ENCODE measurements around the gene MOB4.

Gene MOB4

DNA sequence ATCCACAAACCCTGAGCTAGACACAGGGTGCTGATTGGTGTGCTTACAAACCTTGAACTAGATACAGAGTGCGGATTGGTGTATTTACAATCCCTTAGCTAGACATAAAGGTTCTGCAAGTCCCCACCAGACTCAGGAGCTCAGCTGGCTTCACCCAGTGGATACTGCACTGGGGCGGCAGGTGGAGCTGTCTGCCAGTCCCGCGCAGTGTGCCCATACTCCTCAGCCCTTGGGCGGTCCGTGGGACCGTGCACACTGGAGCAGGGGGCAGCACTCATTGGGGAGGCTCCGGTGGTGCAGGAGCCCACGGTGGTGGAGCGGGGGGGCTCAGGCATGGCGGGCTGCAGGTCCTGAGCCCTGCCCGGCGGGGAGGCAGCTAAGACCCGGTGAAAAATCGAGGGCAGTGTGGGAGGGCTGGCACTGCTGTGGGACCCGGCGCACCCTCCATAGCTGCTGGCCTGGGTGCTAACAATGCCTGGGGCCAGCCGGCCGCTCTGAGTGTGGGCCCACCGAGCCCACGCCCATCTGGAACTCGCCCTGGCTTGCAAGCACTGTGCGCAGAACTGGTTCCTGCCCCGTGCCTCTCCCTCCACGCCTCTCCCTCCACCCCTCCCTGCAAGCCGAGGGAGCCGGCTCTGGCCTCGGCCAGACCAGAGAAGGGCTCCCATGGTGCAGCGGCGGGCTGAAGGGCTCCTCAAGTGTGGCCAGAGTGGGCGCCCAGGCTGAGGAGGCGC, 75.6 kb downstream of the MOB4 start:
- no peak for DNase-seq (ENCODE audit: low read depth, low spot score)

GRCh38 chr2:197596766-197597165, 80.9 kb downstream of the MOB4 start:
- no peak for DNase-seq (ENCODE audit: low read depth, low spot score)

- DNase-seq (ENCODE audit: low read depth, low spot score) = no peak
Observed at GRCh38 chr2:197597166-197597565, 81.3 kb downstream of the MOB4 start.

DNA sequence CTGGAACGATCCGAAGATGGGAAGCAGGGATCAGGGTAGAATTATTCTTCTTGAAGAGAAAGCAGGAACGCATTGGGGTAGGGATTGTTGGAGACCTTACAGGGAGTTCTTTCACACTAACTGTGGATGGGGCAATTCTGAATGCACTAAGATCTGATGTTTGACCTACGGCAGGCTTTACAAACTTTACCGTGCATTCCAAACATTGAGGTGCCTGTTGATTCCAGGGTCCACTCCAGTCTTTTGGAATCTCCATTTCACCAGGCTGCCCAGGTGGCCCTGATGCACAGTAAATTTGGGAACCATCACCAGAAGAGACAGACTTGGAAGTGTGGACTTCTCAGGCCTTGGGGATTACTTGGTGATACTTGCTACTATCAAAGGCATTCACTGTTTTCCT, 82.6 kb downstream of the MOB4 start:
- DNase-seq (ENCODE audit: low read depth, low spot score) = no peak

DNA sequence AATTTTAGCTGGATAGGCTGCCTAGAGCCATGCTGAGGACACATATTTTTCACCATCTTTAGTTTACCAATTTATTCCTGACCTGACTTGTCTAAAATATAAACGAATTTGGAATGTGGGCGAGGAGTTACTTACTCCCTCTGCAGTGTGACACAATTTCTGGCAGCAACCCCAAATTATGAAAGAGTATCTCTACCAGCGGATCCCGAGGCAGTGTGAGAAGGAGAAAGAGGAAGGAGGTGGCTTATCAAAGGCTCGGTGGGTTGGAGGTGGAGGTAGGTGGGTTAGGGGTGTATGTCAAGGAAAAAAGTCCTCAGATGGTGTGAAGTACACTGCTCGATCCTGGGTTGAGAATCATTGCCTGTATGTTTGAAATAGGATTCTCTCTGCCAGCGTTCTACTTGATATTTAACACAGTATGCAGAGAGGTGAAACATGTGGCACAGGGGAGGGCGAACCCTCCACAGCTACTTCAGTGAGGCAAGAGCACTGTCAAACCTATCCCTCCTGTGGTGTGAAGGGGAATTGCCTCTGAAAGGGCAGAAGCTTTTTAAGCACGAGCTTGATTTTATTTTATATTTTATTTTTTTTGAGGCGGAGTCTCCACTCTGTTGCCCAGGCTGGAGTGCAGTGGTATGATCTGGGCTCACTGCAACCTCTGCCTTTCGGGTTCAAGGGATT, 83.6 kb downstream of the MOB4 start:
- DNase-seq (ENCODE audit: low read depth, low spot score) = no peak

DNA sequence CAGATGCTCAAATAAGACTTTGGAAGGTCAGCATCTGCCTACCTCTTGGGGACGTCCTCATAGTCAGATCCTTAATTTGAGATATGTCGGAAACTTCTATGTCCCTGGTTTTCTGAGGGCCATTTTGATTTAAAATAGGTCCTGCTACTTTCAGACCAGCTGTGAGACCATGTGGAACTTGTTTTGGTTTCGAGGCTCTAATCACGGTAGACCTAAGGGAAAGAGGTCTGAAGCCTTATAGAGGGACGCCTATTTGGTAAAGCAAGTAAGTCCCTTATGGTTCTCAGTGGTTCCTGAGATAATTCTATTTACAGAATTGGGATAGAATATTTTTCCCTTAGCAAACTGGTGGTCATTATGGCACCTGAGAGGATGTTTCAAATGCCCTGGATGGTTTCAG, 84.4 kb downstream of the MOB4 start:
- DNase-seq (ENCODE audit: low read depth, low spot score) = no peak

GRCh38 chr2:197601726-197602125, 85.9 kb downstream of the MOB4 start:
- no peak for DNase-seq (ENCODE audit: low read depth, low spot score)

Data from activated CD4-positive, CD25-positive, alpha-beta regulatory T cell treated with anti-CD3 and anti-CD28 coated beads, Interleukin-2, amount 50 U/mL, for 16 hours (primary cell).